HepG2 (cell line): ENCODE results near the gene PPIG. TPM values are rescaled to one million over a fixed set of nuclear protein-coding genes. Genes with fewer than 3 reads are reported as not detected.

Source experiments
- ATF1 ChIP-seq: IDR thresholded peaks from 2 replicates; pipeline ENCODE4 v1.6.1; 2016; ENCODE audit warnings: mild to moderate bottlenecking, control low read depth
- BRD4 ChIP-seq: sonication (generic); formaldehyde crosslinking; IDR thresholded peaks from 2 replicates; pipeline ENCODE4 v1.4.0; 2020; ENCODE audit warnings: missing genetic modification reagents
- BRF2 ChIP-seq: sonication (generic); formaldehyde crosslinking; IDR thresholded peaks from 2 replicates; pipeline ENCODE4 v1.8.1; 2022; ENCODE audit warnings: mild to moderate bottlenecking, missing genetic modification reagents
- CAMTA2 ChIP-seq: sonication (generic); formaldehyde crosslinking; IDR thresholded peaks from 2 replicates; pipeline ENCODE4 v1.4.0; 2020; ENCODE audit warnings: mild to moderate bottlenecking, missing genetic modification reagents, borderline replicate concordance
- CBX2 ChIP-seq, 2 experiments: fragments of 200-600 bp in 1 of 2; sonication (generic); formaldehyde crosslinking in 1 of 2; IDR thresholded peaks; 2 replicates each; pipeline versions ENCODE4 v1.7.0 to v1.8.1; 2018 to 2022; ENCODE audit warnings: low read depth in 2 of 2, low read length in 1 of 2, mild to moderate bottlenecking in 1 of 2, missing genetic modification reagents in 1 of 2
- CREB3 ChIP-seq: sonication (generic); formaldehyde crosslinking; IDR thresholded peaks from 2 replicates; pipeline ENCODE4 v1.5.0; 2020; ENCODE audit warnings: missing genetic modification reagents
- HOXA3 ChIP-seq: sonication (generic); formaldehyde crosslinking; IDR thresholded peaks from 2 replicates; pipeline ENCODE4 v1.5.0; 2020; ENCODE audit warnings: missing genetic modification reagents
- IKZF4 ChIP-seq: sonication (generic); formaldehyde crosslinking; IDR thresholded peaks from 2 replicates; pipeline ENCODE4 v1.5.1; 2020; ENCODE audit warnings: borderline replicate concordance, mild to moderate bottlenecking, low read depth, missing genetic modification reagents; ENCODE audit errors: not compliant biosample characterization
- KAT7 ChIP-seq: IDR thresholded peaks from 2 replicates; pipeline ENCODE4 v1.6.1; 2018; ENCODE audit warnings: borderline replicate concordance, missing compliant biosample characterization
- KLF15 ChIP-seq: sonication (generic); formaldehyde crosslinking; IDR thresholded peaks from 2 replicates; pipeline ENCODE4 v1.8.1; 2023; ENCODE audit warnings: borderline replicate concordance, mild to moderate bottlenecking, inconsistent platforms, missing genetic modification reagents, mixed read lengths
- LBX2 ChIP-seq: sonication (generic); formaldehyde crosslinking; IDR thresholded peaks from 2 replicates; pipeline ENCODE4 v1.5.0; 2020; ENCODE audit warnings: missing genetic modification reagents, mild to moderate bottlenecking, borderline replicate concordance
- MED13 ChIP-seq: sonication (generic); formaldehyde crosslinking; IDR thresholded peaks from 2 replicates; pipeline ENCODE4 v1.5.0; 2020; ENCODE audit warnings: missing genetic modification reagents
- NPAS2 ChIP-seq: sonication (generic); formaldehyde crosslinking; IDR thresholded peaks from 2 replicates; pipeline ENCODE4 v1.8.0; 2022; ENCODE audit warnings: mild to moderate bottlenecking, missing genetic modification reagents, borderline replicate concordance
- SNAPC2 ChIP-seq: sonication (generic); formaldehyde crosslinking; IDR thresholded peaks from 2 replicates; pipeline ENCODE4 v1.8.1; 2022; ENCODE audit warnings: mild to moderate bottlenecking, missing genetic modification reagents
- SOX5 ChIP-seq: IDR thresholded peaks from 2 replicates; pipeline ENCODE4 v1.6.1; 2016; ENCODE audit warnings: borderline replicate concordance
- TBL1XR1 ChIP-seq: fragments of 150-350 bp; IDR thresholded peaks from 2 replicates; pipeline ENCODE4 v1.6.1; 2014; ENCODE audit warnings: borderline replicate concordance, low read length; ENCODE audit not compliant: partially characterized antibody
- THAP11 ChIP-seq: IDR thresholded peaks from 2 replicates; pipeline ENCODE4 v1.6.1; 2016; ENCODE audit warnings: missing biosample characterization, missing genetic modification reagents
- TOE1 ChIP-seq: sonication (generic); formaldehyde crosslinking; IDR thresholded peaks from 2 replicates; pipeline ENCODE4 v1.4.0; 2020; ENCODE audit warnings: mild to moderate bottlenecking, missing genetic modification reagents
- ZFY ChIP-seq: sonication (generic); formaldehyde crosslinking; IDR thresholded peaks from 2 replicates; pipeline ENCODE4 v1.4.0; 2020; ENCODE audit warnings: missing genetic modification reagents
- ZNF451 ChIP-seq: sonication (generic); formaldehyde crosslinking; IDR thresholded peaks from 2 replicates; pipeline ENCODE4 v1.5.0; 2020; ENCODE audit warnings: mild to moderate bottlenecking, missing genetic modification reagents
- ZSCAN22 ChIP-seq: sonication (generic); formaldehyde crosslinking; IDR thresholded peaks from 2 replicates; pipeline ENCODE4 v1.4.0; 2020; ENCODE audit warnings: mild to moderate bottlenecking, missing genetic modification reagents
- ZSCAN30 ChIP-seq: sonication (generic); formaldehyde crosslinking; IDR thresholded peaks from 2 replicates; pipeline ENCODE4 v1.5.0; 2020; ENCODE audit warnings: mild to moderate bottlenecking, missing genetic modification reagents
- polyA plus RNA-seq, 8 experiments: library from polyadenylated mRNA; depleted of rRNA in 3 of 8; stranded (reverse) in 7 of 8; unstranded in 1 of 8; fragments of >200 nt; fragmentation: Illumina TruSeq in 4 of 8; extraction: Trizol in 4 of 8; gene quantifications; 2 replicates each; pipeline versions ENCODE4 v1.2.1 to v1.2.3, GENCODE V29; 2011 to 2016; ENCODE audit warnings: low read depth in 4 of 8, missing spikeins in 1 of 8, mixed read lengths in 1 of 8; ENCODE audit not compliant: insufficient read depth in 1 of 8
- total RNA-seq, 5 experiments: library from RNA; depleted of rRNA; stranded (reverse); fragments of >200 nt; fragmentation: Illumina TruSeq; extraction: Trizol; gene quantifications; 2 replicates each; pipeline ENCODE4 v1.2.3, GENCODE V29; 2016; ENCODE audit warnings: low read depth in 1 of 5
- TF ChIP-seq, protein P1 (sequence below): sonication (generic); formaldehyde crosslinking; IDR thresholded peaks from 2 replicates; pipeline ENCODE4 v1.4.0; 2020; ENCODE audit warnings: mild to moderate bottlenecking, missing genetic modification reagents
- TF ChIP-seq, protein P2 (sequence below): sonication (generic); formaldehyde crosslinking; IDR thresholded peaks from 2 replicates; pipeline ENCODE4 v1.5.1; 2020; ENCODE audit warnings: mild to moderate bottlenecking, moderate library complexity, missing genetic modification reagents

The PPIG gene
- total and polyA plus RNA-seq, 2 of the 13 experiments (the other 11 are each of a cell fraction or from before 2014, with no cell fraction given) = 31.3 to 81.0 TPM

DNA sequence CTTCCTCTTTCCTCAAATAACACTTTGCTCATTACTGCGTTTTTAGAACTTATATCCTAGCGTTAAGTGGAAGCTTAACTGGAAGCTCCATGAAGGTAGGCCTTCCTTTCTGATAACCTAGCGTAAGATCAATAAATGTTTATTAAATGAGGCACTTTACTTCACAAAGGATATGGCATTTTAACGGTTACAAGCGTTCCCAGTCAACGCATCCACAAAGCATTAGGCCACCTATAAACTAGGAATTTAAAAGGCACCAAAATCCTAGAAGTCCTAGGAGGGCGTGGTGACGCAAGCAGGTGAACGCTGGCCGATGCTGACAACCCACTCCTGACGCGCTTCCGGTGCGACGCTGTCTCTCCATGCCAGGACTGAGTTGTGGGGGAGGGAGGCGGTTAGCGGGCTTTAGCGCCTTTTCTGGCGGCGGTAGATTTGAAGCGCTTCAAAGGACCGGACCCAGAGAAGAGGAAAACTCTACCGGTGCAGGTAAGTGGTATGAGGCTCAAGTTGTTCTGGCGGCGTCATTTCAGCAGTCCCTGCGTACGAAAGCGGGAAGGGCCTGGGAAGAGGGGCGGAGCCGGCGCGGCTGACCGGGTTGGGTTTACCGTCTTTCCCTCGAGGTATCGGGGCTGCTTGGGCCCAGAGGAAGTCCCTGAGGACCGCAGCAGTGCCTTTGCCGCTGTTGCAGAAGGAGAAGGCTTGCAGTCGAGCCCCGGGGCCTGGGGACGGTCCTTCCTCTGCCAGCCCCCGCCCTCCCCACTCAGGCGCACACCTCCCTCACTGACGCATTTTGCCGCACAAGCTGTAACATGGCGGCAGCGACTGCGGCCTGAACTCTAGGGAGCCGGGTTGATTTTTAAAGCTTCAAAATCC lies at the start of gene PPIG (continued):
- peak; percentile 5; the same call in 1 of the 2 replicates for TF ChIP-seq KLF15
- TF ChIP-seq, protein P1, sequence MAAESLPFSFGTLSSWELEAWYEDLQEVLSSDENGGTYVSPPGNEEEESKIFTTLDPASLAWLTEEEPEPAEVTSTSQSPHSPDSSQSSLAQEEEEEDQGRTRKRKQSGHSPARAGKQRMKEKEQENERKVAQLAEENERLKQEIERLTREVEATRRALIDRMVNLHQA (CRISPR knock-in tag) = no peak
- peak; percentile 74; the same call in 1 of the 2 replicates for TF ChIP-seq BRF2 (CRISPR knock-in tag)
- no peak for TF ChIP-seq NPAS2 (CRISPR knock-in tag)
- TF ChIP-seq BRD4 (CRISPR knock-in tag) = peak; percentile 78
- TF ChIP-seq LBX2 (CRISPR knock-in tag) = 0 out of 2 replicates have a peak, but pooled peaks have one; percentile 82
- no peak for TF ChIP-seq ZSCAN30 (CRISPR knock-in tag)
- TF ChIP-seq ATF1 = peak; percentile 100
- TF ChIP-seq SNAPC2 (CRISPR knock-in tag) = no peak; the same call in 1 of the 2 replicates
- TF ChIP-seq IKZF4 (CRISPR knock-in tag) = peak; percentile 36
- TF ChIP-seq ZSCAN22 (CRISPR knock-in tag) = peak; percentile 61; the same call in 1 of the 2 replicates
- TF ChIP-seq SOX5 = 0 out of 2 replicates have a peak, but pooled peaks have one; percentile 0
- TF ChIP-seq TOE1 (CRISPR knock-in tag) = peak; percentile 62; the same call in 1 of the 2 replicates
- no peak; the same call in 1 of the 2 replicates for TF ChIP-seq CBX2 (IDR thresholded peaks at IDR 0.05; ENCODE audit: low read depth, low read length)
- TF ChIP-seq CBX2 (CRISPR knock-in tag; IDR thresholded peaks at IDR 0.05; ENCODE audit: low read depth) = no peak
- TF ChIP-seq THAP11 (CRISPR knock-in tag) = peak; percentile 98
- TF ChIP-seq HOXA3 = peak; percentile 100
- TF ChIP-seq TBL1XR1 = no peak
- TF ChIP-seq CREB3 = no peak
- peak; percentile 91 for TF ChIP-seq ZNF451 (CRISPR knock-in tag)
- TF ChIP-seq ZFY (CRISPR knock-in tag) = peak; percentile 95
- TF ChIP-seq MED13 (CRISPR knock-in tag) = no peak; the same call in 1 of the 2 replicates
- peak; percentile 96 for TF ChIP-seq CAMTA2 (CRISPR knock-in tag)
- peak; percentile 91 for TF ChIP-seq KAT7
- TF ChIP-seq, protein P2, sequence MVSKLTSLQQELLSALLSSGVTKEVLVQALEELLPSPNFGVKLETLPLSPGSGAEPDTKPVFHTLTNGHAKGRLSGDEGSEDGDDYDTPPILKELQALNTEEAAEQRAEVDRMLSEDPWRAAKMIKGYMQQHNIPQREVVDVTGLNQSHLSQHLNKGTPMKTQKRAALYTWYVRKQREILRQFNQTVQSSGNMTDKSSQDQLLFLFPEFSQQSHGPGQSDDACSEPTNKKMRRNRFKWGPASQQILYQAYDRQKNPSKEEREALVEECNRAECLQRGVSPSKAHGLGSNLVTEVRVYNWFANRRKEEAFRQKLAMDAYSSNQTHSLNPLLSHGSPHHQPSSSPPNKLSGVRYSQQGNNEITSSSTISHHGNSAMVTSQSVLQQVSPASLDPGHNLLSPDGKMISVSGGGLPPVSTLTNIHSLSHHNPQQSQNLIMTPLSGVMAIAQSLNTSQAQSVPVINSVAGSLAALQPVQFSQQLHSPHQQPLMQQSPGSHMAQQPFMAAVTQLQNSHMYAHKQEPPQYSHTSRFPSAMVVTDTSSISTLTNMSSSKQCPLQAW (CRISPR knock-in tag) = peak; percentile 91; the same call in 1 of the 2 replicates
